ENCODE results near the gene COL5A1. TPM values are rescaled to one million over a fixed set of nuclear protein-coding genes. Genes with fewer than 3 reads are reported as not detected.

Gene COL5A1
- total RNA-seq, 1 experiment from 2014 or later, result 9.5 TPM

- Histone ChIP-seq H2BK20ac (ENCODE audit: low read depth, low read length, poor library complexity, severe bottlenecking) (no peak overlapping the region), H3K4ac (ENCODE audit: low read depth, low read length) (no peak overlapping the region), H3K79me1 (ENCODE audit: insufficient read depth, low read depth, low read length, poor library complexity, severe bottlenecking) (no peaks in the 10 kb centered on the region), H4K5ac (ENCODE audit: insufficient read length, low read depth, low read length) (no peak overlapping the region), H3K27me3 (ENCODE audit: insufficient read depth, low read length) (0 out of 2 replicates have a peak, but pooled peaks cover 2% of the 10 kb centered on the region), H2AFZ (ENCODE audit: low read length) (no peak overlapping the region), H3K9me3 (ENCODE audit: control insufficient read depth, low read depth, low read length) (no peaks in the 10 kb centered on the region), H3K4me2 (ENCODE audit: insufficient read depth, insufficient read length, low read length) (no peak overlapping the region), H2BK5ac (ENCODE audit: insufficient read length, low read length) (no peak overlapping the region), H3K23me2 (ENCODE audit: insufficient read length, low read depth, low read length, poor library complexity, severe bottlenecking) (no peaks in the 10 kb centered on the region), H3K27ac (ENCODE audit: insufficient read length, low read depth, low read length) (no peak overlapping the region), H3K23ac (ENCODE audit: insufficient read length, low read depth, low read length) (no peak overlapping the region), H3K4me1 (ENCODE audit: insufficient read depth, low read length) (no peaks in the 10 kb centered on the region), H4K20me1 (ENCODE audit: control insufficient read depth, insufficient read depth, insufficient read length) (no peaks in the 10 kb centered on the region), H2BK120ac (ENCODE audit: low read depth, low read length, poor library complexity, severe bottlenecking) (no peak overlapping the region), H2BK12ac (ENCODE audit: insufficient read length, low read depth, low read length) (no peak overlapping the region), H3K18ac (ENCODE audit: insufficient read length, low read depth, low read length) (no peak overlapping the region), H4K91ac (ENCODE audit: insufficient read length, low read depth, low read length) (no peak overlapping the region), H3K14ac (ENCODE audit: insufficient read depth, low read length) (no peak overlapping the region), H2AK5ac (ENCODE audit: insufficient read length, low read length) (no peak overlapping the region), H3K56ac (ENCODE audit: insufficient read length, low read depth, low read length) (no peak overlapping the region), H3K79me2 (ENCODE audit: insufficient read depth, low read length) (no peaks in the 10 kb centered on the region), H2BK15ac (ENCODE audit: low read depth, low read length) (no peak overlapping the region), H3T11ph (ENCODE audit: low read length) (no peak overlapping the region), H4K8ac (replicated peaks; ENCODE audit: insufficient read length, low read depth, low read length) (no peak overlapping the region), H3K9ac (ENCODE audit: extremely low read depth, insufficient read length, low read length) (no peak overlapping the region)
- no peak overlapping the region for H3K27ac Mint-ChIP-seq
- H3K4me1 Mint-ChIP-seq, result peaks cover 11 to 14% of the 10 kb centered on the region in 2 experiments
- no CpG with 5 or more reads among the region's 22 CpGs for WGBS (ENCODE audit: extremely low coverage, insufficient read length, low lambda C conversion rate)
- H3K36me3 Mint-ChIP-seq (ENCODE audit: insufficient read depth in 1 of 3, low read depth in 3 of 3), result no peaks in the 10 kb centered on the region; a peak in 1 of 7 replicates
- TF ChIP-seq CTCF (conservative IDR thresholded peaks at IDR 0.05), result no peak
- DNase-seq, result no peak
- no peaks in the 10 kb centered on the region for H3K9me3 Mint-ChIP-seq
- H3K27me3 Mint-ChIP-seq (ENCODE audit: low read depth), result no peaks in the 10 kb centered on the region; the same call in 1 of the 2 replicates
- H3K4me3 Mint-ChIP-seq, result no peak overlapping the region
These were observed 39.6 kb downstream of the COL5A1 start for GRCh38 chr9:134681061-134681661.
